Neural cell (in vitro differentiated cells): ENCODE data around the gene COG7. TPM values are rescaled to one million over a fixed set of nuclear protein-coding genes. Genes with fewer than 3 reads are reported as not detected.

Experiments used
- H2AFZ ChIP-seq: fragments of 200-600, 300-800 bp; sonication (generic), shearing (Covaris generic); 2 replicates; pipeline ENCODE4 v1.6.0; 2014; ENCODE audit warnings: low read depth, mild to moderate bottlenecking, antibody characterized with exemption, low read length, moderate library complexity
- H3F3A ChIP-seq: fragments of 200-600 bp; shearing (Covaris generic); 2 replicates; pipeline ENCODE4 v1.6.1; 2016; ENCODE audit warnings: mild to moderate bottlenecking, moderate library complexity, mixed read lengths, antibody characterized with exemption, low read length; ENCODE audit not compliant: insufficient read depth, poor library complexity, severe bottlenecking
- H3K27ac ChIP-seq: fragments of 200-600, 300-800 bp; sonication (generic), shearing (Covaris generic); 2 replicates; pipeline ENCODE4 v1.5.1; 2014; ENCODE audit warnings: mild to moderate bottlenecking, low read length, moderate library complexity
- H3K27me3 ChIP-seq: fragments of 300-800, 200-600 bp; sonication (generic), shearing (Covaris generic); 2 replicates; pipeline ENCODE4 v1.6.0; 2014; ENCODE audit warnings: mild to moderate bottlenecking, low read depth, low read length, moderate library complexity; ENCODE audit not compliant: insufficient read depth
- H3K36me3 ChIP-seq: fragments of 300-800, 200-600 bp; sonication (generic), shearing (Covaris generic); 2 replicates; pipeline ENCODE4 v1.5.1; 2014; ENCODE audit warnings: mild to moderate bottlenecking, antibody characterized with exemption, low read length, moderate library complexity; ENCODE audit not compliant: insufficient read depth
- H3K4me2 ChIP-seq: fragments of 300-800, 200-600 bp; sonication (generic), shearing (Covaris generic); 2 replicates; pipeline ENCODE4 v1.6.0; 2014; ENCODE audit warnings: mild to moderate bottlenecking, low read length
- H3K4me3 ChIP-seq: fragments of 300-800, 200-600 bp; sonication (generic), shearing (Covaris generic); 2 replicates; pipeline ENCODE4 v1.5.1; 2014; ENCODE audit warnings: mild to moderate bottlenecking, low read length, moderate library complexity
- H3K79me2 ChIP-seq: fragments of 200-600 bp; shearing (Covaris generic); replicated peaks from 2 replicates; pipeline ENCODE4 v1.6.0; 2014; ENCODE audit warnings: mild to moderate bottlenecking, low read length, moderate library complexity; ENCODE audit not compliant: insufficient read depth
- H3K9ac ChIP-seq: fragments of 300-800, 200-600 bp; sonication (generic), shearing (Covaris generic); 2 replicates; pipeline ENCODE4 v1.6.1; 2016; ENCODE audit warnings: mild to moderate bottlenecking, low read length, mixed read lengths
- H3K9me2 ChIP-seq: fragments of 200-600 bp; shearing (Covaris generic); 2 replicates; pipeline ENCODE4 v1.6.1; 2016; ENCODE audit warnings: mild to moderate bottlenecking, low read length, mixed read lengths; ENCODE audit not compliant: insufficient read depth
- H3K9me3 ChIP-seq: fragments of 200-600, 300-800 bp; sonication (generic), shearing (Covaris generic); 2 replicates; pipeline ENCODE4 v1.6.1; 2016; ENCODE audit warnings: mild to moderate bottlenecking, mixed run types, low read length, moderate library complexity, mixed read lengths
- H4K20me1 ChIP-seq: fragments of 200-600 bp; shearing (Covaris generic); 2 replicates; pipeline ENCODE4 v1.6.1; 2016; ENCODE audit warnings: mild to moderate bottlenecking, mixed run types; ENCODE audit not compliant: insufficient read depth
- CTCF ChIP-seq: fragments of 450-650 bp; IDR thresholded peaks from 2 replicates; pipeline ENCODE4 v1.5.1; 2014; ENCODE audit warnings: antibody characterized with exemption, mild to moderate bottlenecking, moderate library complexity; ENCODE audit not compliant: poor library complexity, severe bottlenecking
- EP300 ChIP-seq: fragments of 450-650 bp; conservative IDR thresholded peaks from 2 replicates; pipeline ENCODE4 v1.6.1; 2014; ENCODE audit warnings: antibody characterized with exemption, mild to moderate bottlenecking, moderate library complexity; ENCODE audit not compliant: poor library complexity, severe bottlenecking
- EZH2 ChIP-seq: fragments of 200-600, 300-800 bp; shearing (Covaris generic), sonication (generic); IDR thresholded peaks from 2 replicates; pipeline ENCODE4 v1.6.1; 2014; ENCODE audit warnings: antibody characterized with exemption, low read length, borderline replicate concordance, mild to moderate bottlenecking; ENCODE audit not compliant: insufficient read depth, poor library complexity, severe bottlenecking
- MXI1 ChIP-seq: fragments of 450-650 bp; conservative IDR thresholded peaks from 2 replicates; pipeline ENCODE4 v1.6.1; 2014; ENCODE audit warnings: antibody characterized with exemption, mild to moderate bottlenecking; ENCODE audit not compliant: poor library complexity, severe bottlenecking
- POLR2AphosphoS5 ChIP-seq: IDR thresholded peaks from 2 replicates; pipeline ENCODE4 v1.6.1; 2012
- RAD21 ChIP-seq: fragments of 450-650 bp; conservative IDR thresholded peaks from 2 replicates; pipeline ENCODE4 v1.6.1; 2014; ENCODE audit warnings: antibody characterized with exemption, mild to moderate bottlenecking, moderate library complexity
- REST ChIP-seq: IDR thresholded peaks from 2 replicates; pipeline ENCODE4 v1.6.1; 2012; ENCODE audit warnings: borderline replicate concordance
- SMC3 ChIP-seq: fragments of 450-650 bp; conservative IDR thresholded peaks from 2 replicates; pipeline ENCODE4 v1.6.1; 2014; ENCODE audit warnings: antibody characterized with exemption, mild to moderate bottlenecking, moderate library complexity; ENCODE audit not compliant: poor library complexity
- TAF1 ChIP-seq: IDR thresholded peaks from 2 replicates; pipeline ENCODE4 v1.6.1; 2012; ENCODE audit warnings: low read depth
- polyA plus RNA-seq: library from polyadenylated mRNA; depleted of rRNA; stranded (reverse); fragments of >200 nt; gene quantifications from 2 replicates; pipeline ENCODE4 v1.2.3, GENCODE V29; 2014

Gene COG7
- polyA plus RNA-seq, 1 donor from 2014 or later: 16.2 TPM

GRCh38 chr16:23498863-23499262, 45.9 kb upstream of the COG7 start:
- Histone ChIP-seq H3K9me3 (no peaks in the 10 kb centered on the region), H3K4me2 (no peak overlapping the region), H3F3A (no peaks in the 10 kb centered on the region), H3K9me2 (no peaks in the 10 kb centered on the region), H4K20me1 (no peaks in the 10 kb centered on the region), H3K79me2 (peaks cover 34% of the 10 kb centered on the region), H3K4me3 (no peak overlapping the region), H2AFZ (no peak overlapping the region), H3K27me3 (no peaks in the 10 kb centered on the region), H3K27ac (no peak overlapping the region), H3K36me3 (no peaks in the 10 kb centered on the region), H3K9ac (no peak overlapping the region)
- TF ChIP-seq MXI1: no peak
- no peak for TF ChIP-seq EP300
- no peak for TF ChIP-seq POLR2AphosphoS5
- no peak for TF ChIP-seq RAD21

GRCh38 chr16:23497543-23497868, 44.5 kb upstream of the COG7 start:
- Histone ChIP-seq H3K27ac (no peak overlapping the region), H3K27me3 (no peaks in the 10 kb centered on the region), H3K36me3 (no peaks in the 10 kb centered on the region), H3K9me3 (no peaks in the 10 kb centered on the region), H3K4me3 (no peak overlapping the region), H3F3A (no peaks in the 10 kb centered on the region), H4K20me1 (no peaks in the 10 kb centered on the region), H3K79me2 (peaks cover 24% of the 10 kb centered on the region), H3K9ac (no peak overlapping the region), H3K9me2 (no peaks in the 10 kb centered on the region), H2AFZ (no peak overlapping the region), H3K4me2 (no peak overlapping the region)
- no peak for TF ChIP-seq RAD21
- no peak for TF ChIP-seq EP300
- no peak for TF ChIP-seq POLR2AphosphoS5
- no peak for TF ChIP-seq MXI1
- TF ChIP-seq REST: no peak
- TF ChIP-seq CTCF: no peak
- TF ChIP-seq EZH2: no peak
- no peak for TF ChIP-seq SMC3
- no peak for TF ChIP-seq TAF1
